ENCODE measurements around the gene DPH1.

DNA sequence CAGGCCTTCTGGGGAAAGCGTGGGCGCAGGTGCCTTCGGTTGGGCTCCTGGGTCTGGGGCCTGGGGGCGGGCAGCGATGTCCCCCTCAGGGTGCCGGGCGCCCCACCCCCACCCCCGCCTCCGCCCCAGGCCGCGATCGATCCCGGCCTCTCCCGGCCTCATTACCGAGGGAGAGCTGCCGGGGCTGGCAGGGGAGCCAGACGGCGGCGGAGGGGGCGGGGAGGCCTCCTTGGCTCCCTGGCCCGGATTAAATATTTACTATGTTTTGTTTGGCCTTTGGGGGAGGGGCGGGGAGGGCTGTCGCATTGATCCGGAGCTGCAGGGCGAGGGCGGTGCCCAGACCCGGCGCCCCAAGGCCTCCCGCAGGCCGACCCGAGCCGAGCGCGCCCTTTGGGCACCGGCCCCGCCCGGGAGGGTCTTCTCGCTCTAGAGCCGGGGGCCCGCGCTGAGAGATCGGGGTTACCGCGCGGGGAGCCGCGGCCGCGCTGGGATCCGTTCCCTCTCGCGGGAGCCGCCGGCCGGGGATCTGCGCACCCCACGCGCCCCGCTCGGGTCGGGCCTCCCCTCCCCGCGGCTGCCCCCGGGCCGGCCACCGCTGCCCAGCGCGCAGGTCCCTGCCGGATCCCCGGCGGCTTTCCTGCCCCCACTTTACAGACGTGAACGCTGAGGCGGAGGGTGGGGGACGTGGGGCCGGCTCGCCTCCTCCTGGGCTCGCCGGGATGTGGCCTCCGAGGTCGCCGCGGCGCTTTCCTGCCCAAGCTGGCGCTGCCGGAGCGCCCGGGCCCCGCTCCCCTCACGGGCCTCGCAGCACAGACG is 31.8 kb upstream of the DPH1 start:
- no peak for TF ChIP-seq CTCF (IDR thresholded peaks at IDR 0.05)
- TF ChIP-seq POLR2A (IDR thresholded peaks at IDR 0.05), result no peak
